Esophagus muscularis mucosa (tissue), 4 donors: ENCODE results near the gene NOS3. TPM values are rescaled to one million over a fixed set of nuclear protein-coding genes. Genes with fewer than 3 reads are reported as not detected.
A peak's percentile ranks its signal among the peaks of the same experiment; 100 is the strongest.

ENCODE experiments used
- DNase-seq: peaks from one replicate; pipeline ENCODE4 v3.0.0-alpha.2; 2017; ENCODE audit errors: extremely low spot score
- H3K27ac ChIP-seq, 4 donors: fragments of 200-600 bp; sonication (generic); replicated peaks in 1 of 4; 1 replicate in 3 of 4; 2 replicates in 1 of 4; pipeline ENCODE4 v1.5.1; 2016 to 2019; ENCODE audit warnings: mild to moderate bottlenecking in 1 of 4
- H3K27me3 ChIP-seq, 4 donors: fragments of 200-600 bp; sonication (generic); one replicate each; pipeline versions ENCODE4 v1.5.1 to v1.6.0; 2016 to 2019
- H3K36me3 ChIP-seq, 4 donors: fragments of 200-600 bp; sonication (generic); one replicate each; pipeline ENCODE4 v1.5.1; 2016 to 2019
- H3K4me1 ChIP-seq, 4 donors: fragments of 200-600 bp; sonication (generic); one replicate each; pipeline ENCODE4 v1.5.1; 2016 to 2019
- H3K4me3 ChIP-seq, 4 donors: fragments of 200-600 bp; sonication (generic); 1 replicate in 2 of 4; 2 replicates in 2 of 4; pipeline ENCODE4 v1.5.1; 2016 to 2019; ENCODE audit warnings: mild to moderate bottlenecking in 4 of 4, moderate library complexity in 1 of 4
- H3K9me3 ChIP-seq, 4 donors: fragments of 200-600 bp; sonication (generic); 1 replicate in 3 of 4; 2 replicates in 1 of 4; pipeline ENCODE4 v1.5.1; 2016 to 2019
- CTCF ChIP-seq, 3 experiments: fragments of 200-600 bp in 2 of 3; fragments of 450-650 bp in 1 of 3; sonication (generic) in 2 of 3; IDR thresholded peaks; one replicate each; pipeline ENCODE4 v1.5.1; 2017 to 2019; ENCODE audit warnings: antibody characterized with exemption in 3 of 3, mild to moderate bottlenecking in 2 of 3, moderate library complexity in 1 of 3
- EP300 ChIP-seq: sonication (generic); formaldehyde crosslinking; IDR thresholded peaks from one replicate; pipeline ENCODE4 v1.6.1; 2017; ENCODE audit warnings: antibody characterized with exemption
- POLR2A ChIP-seq: fragments of 450-650 bp; IDR thresholded peaks from one replicate; pipeline ENCODE4 v1.6.1; 2017; ENCODE audit warnings: antibody characterized with exemption, moderate library complexity, mild to moderate bottlenecking, low read depth
- POLR2AphosphoS5 ChIP-seq, 2 donors: sonication (generic); formaldehyde crosslinking; IDR thresholded peaks; one replicate each; pipeline ENCODE4 v1.6.1; 2017; ENCODE audit warnings: antibody characterized with exemption in 2 of 2
- WGBS: methylation state at CpG from one replicate; pipeline ENCODE4 v1.1.5; 2018; 5-methylcytosine and 5-hydroxymethylcytosine counted together
- intact Hi-C: fragments of 100-400 bp; cut with DNase I; formaldehyde crosslinking; loops from one replicate; pipeline ENCODE4 v1.15.1; 2023
- total RNA-seq, 4 donors: library from RNA; depleted of rRNA; stranded (reverse); fragments of >200 nt; gene quantifications; one replicate each; pipeline versions ENCODE4 v1.1.0 to v1.2.1, GENCODE V29; 2016

The NOS3 gene
- total RNA-seq, 4 donors from 2014 or later: 3.7 to 20.2 (median 16.2) TPM

DNA sequence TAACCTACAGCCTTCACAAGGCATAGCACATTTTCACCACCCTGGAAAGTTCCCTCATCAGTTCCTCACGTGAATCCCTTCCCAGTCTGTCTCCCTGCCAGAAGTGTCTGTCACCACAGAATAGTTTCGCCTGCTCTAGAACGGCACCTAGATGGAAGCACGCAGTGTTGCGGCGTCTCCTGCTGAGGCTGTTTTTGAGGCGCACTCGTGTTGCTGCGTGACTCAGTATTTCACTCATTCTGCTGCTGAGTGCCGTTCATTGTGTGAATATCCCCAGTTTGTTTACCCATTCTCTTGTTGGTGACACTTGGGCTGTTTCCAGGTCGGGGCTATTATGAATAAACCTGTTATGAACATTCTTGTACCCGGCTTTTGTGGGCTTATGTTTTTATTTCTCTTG, 12.8 kb downstream of the NOS3 start:
- H3K27me3 ChIP-seq: peaks cover 0 to 23% (median under 1%) of the 10 kb centered on the region in 4 donors
- 79% methylated on average over 12 of the region's 12 CpGs for whole genome bisulfite sequencing
- no peak for TF ChIP-seq CTCF (IDR thresholded peaks at IDR 0.05)
- TF ChIP-seq POLR2AphosphoS5 (IDR thresholded peaks at IDR 0.05): no peak
- no peak for TF ChIP-seq POLR2A
- TF ChIP-seq EP300: no peak
- H3K9me3 ChIP-seq: no peaks in the 10 kb centered on the region
- H3K4me3 ChIP-seq: no peak overlapping the region
- no peak for DNase-seq
- intact Hi-C loops: no loop called here
- H3K27ac ChIP-seq: no peak overlapping the region
- peaks cover 6 to 17% (median 12%) of the 10 kb centered on the region in 4 donors for H3K4me1 ChIP-seq
- H3K36me3 ChIP-seq: peaks cover 0 to 73% (median 4%) of the 10 kb centered on the region in 4 donors

DNA sequence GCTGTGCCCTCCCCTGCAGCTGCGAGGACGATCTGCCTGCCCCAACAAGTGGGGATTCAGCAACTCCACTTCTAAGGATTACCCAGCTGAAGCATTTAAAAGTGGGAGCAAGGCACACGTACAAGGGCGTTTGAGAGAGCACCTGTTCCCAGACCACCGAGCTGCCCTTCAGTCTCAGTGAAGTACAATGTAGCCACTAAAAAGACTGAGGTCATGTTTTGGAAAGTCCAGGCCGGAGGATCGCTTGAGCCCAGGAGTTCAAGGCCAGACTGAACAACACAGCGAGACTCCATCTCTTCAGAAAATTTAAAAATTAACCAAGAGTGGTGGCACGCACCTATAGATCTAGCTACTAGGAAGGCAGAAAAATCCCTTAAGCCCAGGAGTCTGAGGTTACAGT, 14.7 kb downstream of the NOS3 start:
- Histone ChIP-seq H3K27me3 (peaks cover 0 to 33% (median 4%) of the 10 kb centered on the region in 4 donors), H3K4me1 (peaks cover 6 to 23% (median 20%) of the 10 kb centered on the region in 4 donors), H3K27ac (no peak overlapping the region), H3K9me3 (no peaks in the 10 kb centered on the region), H3K4me3 (no peak overlapping the region), H3K36me3 (peaks cover 0 to 63% (median 5%) of the 10 kb centered on the region in 4 donors)
- no peak for DNase-seq
- intact Hi-C loops: no loop called here
- WGBS: 83% methylated on average over 9 of the region's 9 CpGs
- TF ChIP-seq POLR2A (no peak), POLR2AphosphoS5 (IDR thresholded peaks at IDR 0.05) (no peak), CTCF (IDR thresholded peaks at IDR 0.05) (no peak), EP300 (no peak)

- Histone ChIP-seq H3K9me3 (no peaks in the 10 kb centered on the region), H3K36me3 (peaks cover 0 to 52% (median 3%) of the 10 kb centered on the region in 4 donors), H3K27ac (peak overlapping the region in 1 of 4 donors; percentile 42), H3K27me3 (peaks cover 0 to 42% (median 4%) of the 10 kb centered on the region in 4 donors), H3K4me3 (no peak overlapping the region), H3K4me1 (peaks cover 6 to 23% (median 20%) of the 10 kb centered on the region in 4 donors)
- no peak for TF ChIP-seq CTCF (IDR thresholded peaks at IDR 0.05)
- TF ChIP-seq POLR2A: no peak
- no peak for TF ChIP-seq EP300
- no peak for TF ChIP-seq POLR2AphosphoS5 (IDR thresholded peaks at IDR 0.05)
- intact Hi-C loops: no loop called here
- 84% methylated on average over 12 of the region's 23 CpGs for WGBS
- no peak for DNase-seq
Measured at GRCh38 chr7:151006590-151007300, 15.9 kb downstream of the NOS3 start.

DNA sequence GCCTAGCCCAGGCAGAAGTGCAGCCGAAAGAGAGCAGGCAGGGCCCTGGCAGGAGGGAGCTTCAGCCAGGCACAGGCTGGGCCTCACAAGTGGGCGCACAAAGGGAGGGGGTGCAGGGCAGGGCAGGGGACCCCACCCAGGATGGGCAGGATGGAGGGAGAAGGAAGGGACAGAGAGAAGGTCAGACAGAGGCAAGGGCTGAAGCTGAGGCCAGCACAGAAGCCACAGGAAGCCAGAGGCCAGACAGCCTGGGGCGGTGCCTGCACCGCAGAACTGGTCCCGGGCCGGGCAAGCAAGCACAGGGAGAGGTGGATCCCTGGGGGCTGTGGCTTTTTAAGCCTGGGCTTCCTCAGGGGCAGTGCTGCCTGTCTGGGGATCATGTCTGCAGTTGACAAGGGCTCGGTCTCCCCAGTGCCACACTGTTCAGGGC, 16.7 kb downstream of the NOS3 start:
- WGBS: 78% methylated on average over 6 of the region's 7 CpGs
- intact Hi-C loops: no loop called here

More for the DNA sequence above, 16.7 kb downstream of the NOS3 start:
- H3K4me1 ChIP-seq: peaks cover 11 to 24% (median 21%) of the 10 kb centered on the region in 4 donors
- peaks cover 0 to 46% (median 2%) of the 10 kb centered on the region in 4 donors for H3K36me3 ChIP-seq
- H3K9me3 ChIP-seq: no peaks in the 10 kb centered on the region
- no peak overlapping the region for H3K4me3 ChIP-seq
- no peak for DNase-seq
- H3K27ac ChIP-seq: peak overlapping the region in 1 of 4 donors; percentile 42
- H3K27me3 ChIP-seq: peaks cover 0 to 46% (median 4%) of the 10 kb centered on the region in 4 donors
- TF ChIP-seq EP300 (no peak), POLR2A (no peak), POLR2AphosphoS5 (IDR thresholded peaks at IDR 0.05) (no peak), CTCF (IDR thresholded peaks at IDR 0.05) (no peak)
